Stimulated activated CD8-positive, alpha-beta memory T cell treated with anti-CD3 and anti-CD28 coated beads, Interleukin-12 subunit alpha, Interleukin-12 subunit beta, amount 100 ng/mL, for 1 hour (primary cell): ENCODE measurements around the gene SH3RF2.
"Not testable (repeated sequence)": the region's sequence is repeated elsewhere in the genome, so short reads cannot be mapped to it uniquely, and the experiment has no call there.

Experiments
- DNase-seq: peaks from one replicate; pipeline ENCODE4 v3.0.0-alpha.2; 2020; ENCODE audit warnings: low read depth

SH3RF2 gene

DNA sequence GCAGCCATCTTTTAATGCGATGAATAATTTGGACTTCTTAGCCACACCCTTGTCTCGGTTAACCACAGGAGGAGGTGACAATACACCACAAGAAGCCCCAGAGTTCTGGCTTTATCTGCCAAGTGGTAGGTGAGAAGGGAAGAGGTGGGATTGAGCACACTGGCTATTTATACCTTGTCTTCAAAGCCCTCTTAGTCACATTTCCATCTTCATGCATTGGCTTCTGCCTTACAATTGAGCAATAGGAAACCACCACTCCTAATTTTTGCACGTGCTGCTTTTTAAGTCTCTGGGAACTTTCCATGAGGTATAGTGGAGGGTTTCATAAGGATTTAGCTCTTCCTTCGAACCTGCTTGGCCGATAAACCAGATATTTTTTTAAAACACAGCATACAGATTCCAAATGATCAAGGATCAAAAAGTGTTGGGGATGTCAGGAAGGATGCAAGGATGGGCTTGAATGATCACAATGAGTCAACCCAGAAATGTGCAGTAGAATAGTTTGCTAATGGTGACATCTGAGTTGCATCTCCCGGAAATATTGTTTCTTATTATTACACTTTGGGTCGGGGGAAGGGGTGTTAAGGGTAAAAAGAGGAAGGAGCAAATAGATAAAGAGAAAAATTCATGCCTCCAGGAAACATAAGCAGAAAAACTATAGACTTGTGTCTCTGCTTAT, 143.5 kb downstream of the SH3RF2 start:
- no peak for DNase-seq

GRCh38 chr5:146081556-146081955, 145.2 kb downstream of the SH3RF2 start:
- DNase-seq: no peak

GRCh38 chr5:146082798-146083197, 146.4 kb downstream of the SH3RF2 start:
- DNase-seq: no peak

DNA sequence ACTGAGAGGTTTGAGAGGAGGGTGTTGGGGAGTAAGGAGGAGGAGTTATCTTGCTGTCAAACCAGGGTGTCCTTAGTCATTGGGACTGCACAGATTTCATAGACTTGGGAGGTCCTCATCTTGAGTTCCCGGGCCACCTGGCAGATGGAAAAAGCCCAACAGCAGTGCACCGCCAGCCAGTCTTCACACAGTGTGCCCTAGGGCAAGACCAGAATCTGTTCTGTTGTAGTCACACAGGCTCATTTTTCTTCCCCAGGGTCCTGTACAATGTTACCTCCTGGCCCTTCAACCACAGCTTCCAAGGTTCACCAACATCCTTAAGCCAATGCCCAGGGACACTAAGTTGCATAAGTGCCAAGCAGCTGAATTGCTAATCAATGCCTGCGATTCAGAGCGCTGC, 148.0 kb downstream of the SH3RF2 start:
- no peak for DNase-seq

DNA sequence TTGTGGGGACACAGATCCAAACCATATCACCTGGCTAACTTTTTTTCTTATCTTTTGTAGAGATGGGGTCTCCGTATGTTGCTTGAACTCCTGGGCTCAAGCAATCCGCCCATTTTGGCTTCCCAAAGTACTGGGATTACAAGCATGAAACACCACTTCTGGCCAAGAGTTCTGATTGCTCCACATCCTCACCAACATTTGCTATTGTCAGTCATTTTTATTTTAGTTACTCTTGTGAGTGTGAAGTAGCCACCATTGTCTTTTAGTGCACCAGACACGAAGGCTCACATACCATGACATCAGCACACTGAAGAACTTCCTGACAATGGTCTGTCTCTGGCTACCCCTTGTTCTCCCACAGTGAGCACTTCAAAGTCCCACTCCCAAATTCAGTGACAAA, 151.7 kb downstream of the SH3RF2 start:
- no peak for DNase-seq

DNA sequence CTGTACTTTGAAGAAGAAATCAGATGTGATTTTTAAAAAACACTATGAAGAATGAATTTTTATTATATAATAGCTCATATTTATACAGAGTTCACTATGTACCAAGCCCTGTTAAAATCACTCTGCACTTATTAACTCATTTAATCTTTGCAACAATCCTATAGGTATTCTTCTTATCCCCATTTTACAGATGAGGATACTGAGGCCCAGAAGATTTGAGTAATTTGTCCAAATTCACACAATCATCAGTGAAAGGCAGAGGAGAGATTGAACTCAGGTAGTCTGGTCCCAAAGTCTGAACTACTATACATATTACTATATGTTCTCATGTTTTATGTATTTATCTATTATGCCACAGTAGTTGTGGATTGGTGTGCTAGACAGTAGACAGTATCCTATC, 152.9 kb downstream of the SH3RF2 start:
- no peak for DNase-seq

DNA sequence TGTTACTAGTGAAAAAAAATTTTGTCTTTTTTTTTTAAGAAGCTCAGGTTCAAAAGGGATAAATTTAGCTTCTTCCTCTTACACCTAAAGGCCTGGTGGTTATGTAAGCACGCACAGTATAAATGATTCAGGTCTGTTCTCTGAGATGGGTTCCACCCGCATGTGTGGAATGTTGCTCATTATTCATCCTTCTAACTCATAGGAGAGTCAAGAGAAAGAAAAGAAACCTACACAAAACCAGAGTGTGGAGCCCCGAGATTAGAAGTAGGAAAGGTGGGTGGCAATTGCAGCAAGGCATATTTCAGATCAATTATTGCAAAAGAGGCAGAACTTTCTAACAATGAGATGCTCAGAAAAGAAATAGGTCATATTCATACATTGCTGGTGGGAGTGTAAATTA, 155.5 kb downstream of the SH3RF2 start:
- DNase-seq: no peak

GRCh38 chr5:146098047-146098446, 161.7 kb downstream of the SH3RF2 start:
- no peak for DNase-seq

GRCh38 chr5:146101646-146102045, 165.3 kb downstream of the SH3RF2 start:
- no peak for DNase-seq

DNA sequence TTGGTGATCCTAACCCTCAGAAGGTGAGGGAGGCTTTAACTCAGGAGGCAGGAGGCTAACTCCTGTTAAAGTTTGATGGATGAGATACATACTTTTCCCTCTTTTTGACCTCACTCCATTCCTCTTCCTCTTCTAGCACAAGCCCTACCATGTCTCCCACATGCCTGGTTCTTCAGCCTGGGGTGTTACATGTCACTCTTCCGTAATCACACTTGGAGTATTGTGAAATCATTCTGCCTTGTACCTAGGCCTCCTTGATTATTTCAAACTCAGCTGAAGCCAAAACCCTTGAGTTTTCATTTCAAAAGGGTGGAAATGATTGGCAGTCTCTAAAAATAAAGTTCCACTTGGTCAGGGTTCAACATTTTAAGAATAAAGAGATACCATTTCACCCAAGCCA, 167.2 kb downstream of the SH3RF2 start:
- no peak for DNase-seq

- DNase-seq: no peak
Observed at GRCh38 chr5:146105477-146105876, 169.1 kb downstream of the SH3RF2 start, which contains the start of gene PLAC8L1. Gene PLAC8L1, minus strand, starts transcription at chr5:146105577. Its CDS starts 1,266 bp downstream, at chr5:146104311.

GRCh38 chr5:146107901-146108300, 171.5 kb downstream of the SH3RF2 start:
- DNase-seq: no peak

GRCh38 chr5:146108870-146109269, 172.5 kb downstream of the SH3RF2 start:
- DNase-seq: not testable (repeated sequence)

- DNase-seq: no peak
Observed at GRCh38 chr5:146109379-146109778, 173.0 kb downstream of the SH3RF2 start.

GRCh38 chr5:146111409-146111808, 175.0 kb downstream of the SH3RF2 start:
- DNase-seq: no peak

- no peak for DNase-seq
Observed at GRCh38 chr5:146112476-146112875, 176.1 kb downstream of the SH3RF2 start.
